ACC112 (cell line): ENCODE measurements around the gene EXD3.
"Not testable (repeated sequence)": the region's sequence is repeated elsewhere in the genome, so short reads cannot be mapped to it uniquely, and the experiment has no call there.

Source experiments
- H2AFZ ChIP-seq: fragments of 200-600 bp; sonication (generic); one replicate; pipeline ENCODE4 v1.6.0; 2017; ENCODE audit warnings: antibody characterized with exemption, low read length; ENCODE audit not compliant: unreplicated experiment
- H3K27ac ChIP-seq: fragments of 200-600 bp; sonication (generic); 2 replicates; pipeline ENCODE4 v1.5.1; 2014; ENCODE audit warnings: low read depth, mild to moderate bottlenecking, antibody characterized with exemption, low read length, moderate library complexity
- H3K27me3 ChIP-seq: fragments of 200-600 bp; sonication (generic); 2 replicates; pipeline ENCODE4 v1.6.1; 2014; ENCODE audit warnings: mild to moderate bottlenecking, antibody characterized with exemption, low read length, moderate library complexity, mixed read lengths; ENCODE audit not compliant: insufficient read depth
- H3K36me3 ChIP-seq: fragments of 200-600 bp; sonication (generic); 2 replicates; pipeline ENCODE4 v1.6.1; 2016; ENCODE audit warnings: mild to moderate bottlenecking, antibody characterized with exemption, low read length, moderate library complexity, mixed read lengths; ENCODE audit not compliant: insufficient read depth
- H3K4me1 ChIP-seq: fragments of 200-600 bp; sonication (generic); one replicate; pipeline ENCODE4 v1.6.1; 2016; ENCODE audit warnings: low read length, mixed read lengths; ENCODE audit not compliant: insufficient read depth, unreplicated experiment, control insufficient read depth
- H3K4me3 ChIP-seq: fragments of 200-600 bp; sonication (generic); 2 replicates; pipeline ENCODE4 v1.5.1; 2014; ENCODE audit warnings: mild to moderate bottlenecking, low read depth, low read length
- H3K79me2 ChIP-seq: fragments of 200-600 bp; sonication (generic); one replicate; pipeline ENCODE4 v1.6.0; 2016; ENCODE audit warnings: low read length; ENCODE audit not compliant: control insufficient read depth, unreplicated experiment, insufficient read depth

EXD3 gene

GRCh38 chr9:137422604-137423513, at the start of gene EXD3, which contains the start of gene NOXA1:
EXD3 (minus strand) TSS chr9:137423162; CDS start chr9:137395357, 27,805 bp downstream.
NOXA1 (plus strand) TSS chr9:137423393; CDS start chr9:137423530, 137 bp downstream.
- H3K79me2 ChIP-seq: peaks cover 18% of the 10 kb centered on the region
- H2AFZ ChIP-seq: peak within 1 kb of the TSS; percentile 93

GRCh38 chr9:137470785-137471184, 47.8 kb upstream of the EXD3 start:
- Histone ChIP-seq H3K36me3 (no peaks in the 10 kb centered on the region), H3K4me3 (no peak overlapping the region), H3K79me2 (no peaks in the 10 kb centered on the region), H3K27me3 (no peaks in the 10 kb centered on the region), H3K27ac (no peak overlapping the region), H3K4me1 (no peaks in the 10 kb centered on the region), H2AFZ (no peak overlapping the region)

More at GRCh38 chr9:137422604-137423513, at the start of gene EXD3, which contains the start of gene NOXA1:
- H3K27me3 ChIP-seq: no peaks in the 10 kb centered on the region
- H3K4me1 ChIP-seq: no peaks in the 10 kb centered on the region
- H3K36me3 ChIP-seq: no peaks in the 10 kb centered on the region
- H3K4me3 ChIP-seq: peak within 1 kb of the TSS; percentile 82
- no peak within 1 kb of the TSS for H3K27ac ChIP-seq

- Histone ChIP-seq H3K27me3 (no peaks in the 10 kb centered on the region), H2AFZ (no peak overlapping the region), H3K36me3 (no peaks in the 10 kb centered on the region), H3K79me2 (no peaks in the 10 kb centered on the region), H3K27ac (no peak overlapping the region), H3K4me3 (no peak overlapping the region), H3K4me1 (no peaks in the 10 kb centered on the region)
Measured at GRCh38 chr9:137467896-137468295, 44.9 kb upstream of the EXD3 start.

DNA sequence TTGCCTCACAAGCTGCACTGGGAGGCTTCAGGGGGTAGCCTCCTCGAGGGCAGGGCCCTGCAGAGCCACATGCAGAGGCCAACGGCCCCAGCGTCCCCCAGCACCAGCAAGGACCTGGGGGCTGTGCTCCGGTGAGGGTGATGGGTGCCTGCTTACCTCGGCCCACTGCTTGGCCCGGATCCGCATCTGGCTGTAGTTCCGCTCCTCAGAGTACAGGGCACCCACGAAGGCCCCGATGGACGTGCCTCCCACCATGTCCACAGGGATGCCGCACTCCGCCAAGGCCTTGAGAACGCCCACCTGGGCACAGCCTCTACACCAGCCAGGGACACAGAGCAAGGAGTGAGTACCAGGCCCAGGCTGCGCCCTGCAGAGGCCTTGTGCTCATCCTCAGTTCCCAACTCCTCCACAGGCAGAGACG, 44.2 kb upstream of the EXD3 start:
- H3K4me3 ChIP-seq: no peak overlapping the region
- no peaks in the 10 kb centered on the region for H3K36me3 ChIP-seq
- H3K4me1 ChIP-seq: no peaks in the 10 kb centered on the region
- no peaks in the 10 kb centered on the region for H3K79me2 ChIP-seq
- no peak overlapping the region for H2AFZ ChIP-seq
- no peak overlapping the region for H3K27ac ChIP-seq
- no peaks in the 10 kb centered on the region for H3K27me3 ChIP-seq

DNA sequence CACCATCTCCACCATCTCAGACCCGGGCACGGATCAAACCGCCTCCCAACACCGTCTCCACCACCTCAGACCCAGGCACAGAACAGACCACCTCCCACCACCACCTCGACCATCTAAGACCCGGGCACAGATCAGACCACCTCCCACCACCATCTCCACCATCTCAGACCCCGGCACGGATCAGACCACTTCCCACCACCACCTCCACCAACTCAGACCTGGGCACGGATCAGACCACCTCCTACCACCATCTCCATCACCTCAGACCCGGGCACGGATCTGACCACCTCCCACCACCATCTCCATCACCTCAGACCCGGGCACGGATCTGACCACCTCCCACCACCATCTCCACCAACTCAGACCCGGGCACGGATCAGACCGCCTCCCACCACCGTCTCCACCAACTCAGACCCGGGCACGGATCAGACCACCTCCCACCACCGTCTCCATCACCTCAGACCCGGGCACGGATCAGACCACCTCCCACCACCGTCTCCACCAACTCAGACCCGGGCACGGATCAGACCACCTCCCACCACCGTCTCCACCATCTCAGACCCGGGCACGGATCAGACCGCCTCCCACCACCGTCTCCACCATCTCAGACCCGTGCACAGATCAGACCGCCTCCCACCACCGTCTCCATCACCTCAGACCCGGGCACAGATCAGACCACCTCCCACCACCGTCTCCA, 43.6 kb upstream of the EXD3 start:
- H3K79me2 ChIP-seq, H2AFZ ChIP-seq, H3K27me3 ChIP-seq, H3K4me1 ChIP-seq, H3K4me3 ChIP-seq, H3K27ac ChIP-seq, H3K36me3 ChIP-seq: not testable (repeated sequence)

DNA sequence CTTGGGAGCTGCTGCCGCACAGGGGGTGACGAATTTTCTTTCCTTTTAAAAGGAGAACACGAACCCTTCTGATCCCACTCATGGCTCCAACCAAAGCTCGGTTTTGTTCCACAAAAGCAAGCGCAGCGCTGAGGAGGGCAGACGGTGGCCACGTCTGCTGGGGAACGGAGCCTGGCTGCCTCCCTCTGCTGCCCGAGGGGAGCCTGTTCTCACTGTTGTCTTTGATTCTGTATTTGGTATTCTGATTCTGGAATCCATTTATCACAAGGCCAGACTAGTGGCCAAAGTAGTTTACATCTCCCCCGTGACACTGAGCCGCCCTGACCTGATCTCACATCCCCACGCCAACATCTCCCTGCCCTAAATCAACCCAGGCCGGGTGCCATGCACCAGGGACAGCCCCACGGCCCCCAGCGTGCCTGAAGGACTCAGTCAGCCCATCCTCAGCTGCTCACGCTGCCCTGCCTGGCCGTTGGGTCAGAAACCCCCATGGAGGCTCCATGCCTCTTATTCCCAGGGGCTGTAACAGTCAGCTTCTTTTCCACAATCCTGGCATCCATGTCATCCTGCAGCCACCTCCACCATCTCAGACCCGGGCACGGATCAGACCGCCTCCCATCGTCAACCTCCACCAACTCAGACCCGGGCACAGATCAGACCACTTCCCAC, 42.9 kb upstream of the EXD3 start:
- no peaks in the 10 kb centered on the region for H3K79me2 ChIP-seq
- H3K4me3 ChIP-seq: no peak overlapping the region
- H2AFZ ChIP-seq: no peak overlapping the region
- no peaks in the 10 kb centered on the region for H3K4me1 ChIP-seq
- H3K27ac ChIP-seq: no peak overlapping the region
- H3K36me3 ChIP-seq: no peaks in the 10 kb centered on the region
- H3K27me3 ChIP-seq: no peaks in the 10 kb centered on the region

GRCh38 chr9:137465000-137465719, 42.2 kb upstream of the EXD3 start:
- Histone ChIP-seq H3K27me3 (no peaks in the 10 kb centered on the region), H3K79me2 (no peaks in the 10 kb centered on the region), H2AFZ (no peak overlapping the region), H3K4me3 (no peak overlapping the region), H3K27ac (no peak overlapping the region), H3K4me1 (no peaks in the 10 kb centered on the region), H3K36me3 (no peaks in the 10 kb centered on the region)

DNA sequence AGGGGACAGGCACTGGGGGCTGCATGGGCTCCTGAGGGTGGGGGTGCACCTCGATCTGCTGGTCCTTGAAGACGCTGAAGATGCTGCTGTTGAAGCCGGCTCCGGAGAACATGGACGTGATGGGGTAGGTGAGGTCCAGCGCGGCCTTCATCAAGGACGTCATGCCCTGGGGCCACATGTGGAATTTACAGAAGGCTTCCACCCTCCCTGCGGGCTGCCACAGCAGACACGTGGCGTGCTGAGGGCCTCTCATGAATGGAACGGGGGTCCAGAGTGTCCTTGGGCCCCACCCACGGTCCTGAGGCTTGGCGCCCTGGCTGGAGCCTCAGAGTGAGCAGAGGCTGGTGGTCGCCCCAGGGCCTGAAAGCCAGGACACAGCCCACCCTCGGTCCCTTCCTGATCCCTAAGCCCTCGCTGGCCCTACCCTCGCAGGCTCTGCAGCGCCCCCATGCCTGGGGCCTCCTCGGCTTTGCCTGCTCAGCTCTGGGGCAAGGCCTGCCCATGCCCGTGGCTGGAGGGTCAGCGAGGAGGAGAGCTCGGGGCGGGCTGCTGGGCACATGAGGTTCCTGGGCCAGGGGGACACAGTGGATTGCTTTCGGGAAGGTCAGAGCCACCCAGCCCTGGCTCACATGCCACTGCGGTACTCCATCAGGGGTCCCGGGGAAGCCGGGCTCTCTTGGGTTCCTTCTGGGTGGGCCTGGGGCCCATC, 41.5 kb upstream of the EXD3 start:
- Histone ChIP-seq H3K4me1 (peaks cover 4% of the 10 kb centered on the region), H3K27me3 (no peaks in the 10 kb centered on the region), H2AFZ (no peak overlapping the region), H3K27ac (no peak overlapping the region), H3K79me2 (no peaks in the 10 kb centered on the region), H3K36me3 (no peaks in the 10 kb centered on the region), H3K4me3 (no peak overlapping the region)

GRCh38 chr9:137463931-137464290, 40.9 kb upstream of the EXD3 start:
- Histone ChIP-seq H3K4me3 (no peak overlapping the region), H3K36me3 (no peaks in the 10 kb centered on the region), H3K27me3 (no peaks in the 10 kb centered on the region), H3K27ac (no peak overlapping the region), H3K4me1 (peaks cover 6% of the 10 kb centered on the region), H2AFZ (no peak overlapping the region), H3K79me2 (no peaks in the 10 kb centered on the region)
